ENCODE results near the gene KCTD14.

GRCh38 chr11:77999446-78000030 is 23.5 kb downstream of the KCTD14 start:
- TF ChIP-seq CTCF (conservative IDR thresholded peaks at IDR 0.05; ENCODE audit: low read length) = no peak
- TF ChIP-seq EZH2phosphoT487 (IDR thresholded peaks at IDR 0.05; ENCODE audit: borderline replicate concordance, low read depth, low read length) = no peak

Measured in OCI-LY7 (cell line).